Measurements from ENCODE around the gene ARHGAP18.

Gene ARHGAP18

DNA sequence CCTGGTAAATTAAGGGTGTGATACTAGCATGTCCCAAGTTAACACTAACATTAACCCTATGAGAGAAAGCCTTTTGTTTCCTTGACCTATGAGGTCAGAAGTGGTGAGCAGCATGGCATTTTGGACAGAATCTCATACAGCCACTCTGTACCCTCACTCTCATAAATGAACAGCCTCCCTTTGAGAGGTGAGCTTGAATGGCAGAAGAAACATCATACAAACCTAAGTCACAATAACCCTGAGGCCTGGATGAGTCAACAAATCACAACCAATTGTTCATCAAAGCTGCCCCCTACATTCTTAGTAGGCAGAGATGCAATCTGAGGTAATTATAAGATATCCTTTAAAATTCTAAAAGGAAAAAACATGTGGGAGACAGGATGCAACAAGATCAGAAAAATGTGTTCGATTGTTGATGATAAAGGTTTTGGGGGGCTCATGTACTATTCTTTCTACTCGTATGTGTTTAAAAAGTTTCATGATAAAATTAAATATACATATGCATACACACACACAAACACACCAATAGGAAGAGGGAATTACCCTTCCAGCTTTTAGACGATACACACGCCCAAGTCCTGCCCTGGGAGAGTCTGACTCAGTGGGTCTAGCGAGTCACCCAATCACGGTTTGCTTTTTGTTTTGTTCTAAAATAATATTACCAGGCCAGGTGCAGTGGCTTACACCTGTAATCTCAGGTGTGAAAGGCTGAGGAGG lies 117.3 kb downstream of the ARHGAP18 start:
- Histone ChIP-seq H3K9me3 (ENCODE audit: control insufficient read depth, insufficient read depth, low read depth, low read length) (no peaks in the 10 kb centered on the region), H3K4me1 (ENCODE audit: control insufficient read depth, insufficient read depth, low read length) (no peaks in the 10 kb centered on the region; the same call in 1 of the 2 replicates), H3K4me3 (ENCODE audit: low read depth, low read length) (no peak overlapping the region), H3K36me3 (ENCODE audit: control insufficient read depth in 2 of 2, insufficient read depth in 1 of 2, low read length in 2 of 2) (no peaks in the 10 kb centered on the region), H3K27ac (ENCODE audit: extremely low read depth, low read depth, low read length) (no peak overlapping the region)
- TF ChIP-seq YY2 (tag by site-specific recombination; IDR thresholded peaks at IDR 0.05) = no peak
- no peak for TF ChIP-seq ZNF23 (tag by site-specific recombination; IDR thresholded peaks at IDR 0.05; ENCODE audit: borderline replicate concordance)
- no peak for TF ChIP-seq ZNF16 (tag by site-specific recombination; IDR thresholded peaks at IDR 0.05; ENCODE audit: low read depth)
- TF ChIP-seq ZNF621 (tag by site-specific recombination; IDR thresholded peaks at IDR 0.05) = no peak
- TF ChIP-seq SCRT1 (tag by site-specific recombination; IDR thresholded peaks at IDR 0.05; ENCODE audit: borderline replicate concordance) = no peak
- no peak for TF ChIP-seq ZNF335 (tag by site-specific recombination; conservative IDR thresholded peaks at IDR 0.05)
- no peak for TF ChIP-seq ZNF362 (tag by site-specific recombination; IDR thresholded peaks at IDR 0.05)
- TF ChIP-seq ZNF24 (tag by site-specific recombination; IDR thresholded peaks at IDR 0.05) = no peak
- no peak for TF ChIP-seq SETDB1 (IDR thresholded peaks at IDR 0.05; ENCODE audit: insufficient read length, low read length)
- TF ChIP-seq ZNF280C (tag by site-specific recombination; IDR thresholded peaks at IDR 0.05) = no peak
- no peak for TF ChIP-seq ZNF169 (tag by site-specific recombination; IDR thresholded peaks at IDR 0.05)
- TF ChIP-seq KLF9 (tag by site-specific recombination; IDR thresholded peaks at IDR 0.05; ENCODE audit: low read depth) = no peak
- no peak for TF ChIP-seq KLF1 (tag by site-specific recombination; IDR thresholded peaks at IDR 0.05)
- TF ChIP-seq ZNF404 (tag by site-specific recombination; IDR thresholded peaks at IDR 0.05) = no peak
- CTCF ChIA-PET = interaction anchor here (1.4 kb wide), 1 partner anchor 95 kb away, joined by 3 read pairs; no protein-coding TSS in a partner anchor
- POLR2A ChIA-PET = no interaction called here

GRCh38 chr6:129590408-129591022 lies 119.5 kb downstream of the ARHGAP18 start:
- TF ChIP-seq ZNF670 (tag by site-specific recombination; IDR thresholded peaks at IDR 0.05; ENCODE audit: low read depth) (no peak), ZNF114 (tag by site-specific recombination; IDR thresholded peaks at IDR 0.05) (no peak), ZNF426 (tag by site-specific recombination; IDR thresholded peaks at IDR 0.05) (no peak), ZNF366 (tag by site-specific recombination; conservative IDR thresholded peaks at IDR 0.05) (no peak), ZNF792 (tag by site-specific recombination; IDR thresholded peaks at IDR 0.05) (no peak), ZFP69B (tag by site-specific recombination; IDR thresholded peaks at IDR 0.05) (no peak), ZNF354C (tag by site-specific recombination; IDR thresholded peaks at IDR 0.05; ENCODE audit: borderline replicate concordance, low read depth) (no peak), ZNF2 (tag by site-specific recombination; IDR thresholded peaks at IDR 0.05) (no peak), ZNF341 (tag by site-specific recombination; IDR thresholded peaks at IDR 0.05; ENCODE audit: low read depth) (no peak), ZNF645 (tag by site-specific recombination; IDR thresholded peaks at IDR 0.05) (no peak), ZNF16 (tag by site-specific recombination; IDR thresholded peaks at IDR 0.05; ENCODE audit: low read depth) (no peak), PRDM6 (tag by site-specific recombination; IDR thresholded peaks at IDR 0.05) (no peak), SCRT1 (tag by site-specific recombination; IDR thresholded peaks at IDR 0.05; ENCODE audit: borderline replicate concordance) (no peak), ZNF174 (tag by site-specific recombination; IDR thresholded peaks at IDR 0.05) (no peak)
- TF ChIP-seq, protein P1, sequence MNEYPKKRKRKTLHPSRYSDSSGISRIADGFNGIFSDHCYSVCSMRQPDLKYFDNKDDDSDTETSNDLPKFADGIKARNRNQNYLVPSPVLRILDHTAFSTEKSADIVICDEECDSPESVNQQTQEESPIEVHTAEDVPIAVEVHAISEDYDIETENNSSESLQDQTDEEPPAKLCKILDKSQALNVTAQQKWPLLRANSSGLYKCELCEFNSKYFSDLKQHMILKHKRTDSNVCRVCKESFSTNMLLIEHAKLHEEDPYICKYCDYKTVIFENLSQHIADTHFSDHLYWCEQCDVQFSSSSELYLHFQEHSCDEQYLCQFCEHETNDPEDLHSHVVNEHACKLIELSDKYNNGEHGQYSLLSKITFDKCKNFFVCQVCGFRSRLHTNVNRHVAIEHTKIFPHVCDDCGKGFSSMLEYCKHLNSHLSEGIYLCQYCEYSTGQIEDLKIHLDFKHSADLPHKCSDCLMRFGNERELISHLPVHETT (tag by site-specific recombination; IDR thresholded peaks at IDR 0.05) = no peak
- no peaks in the 10 kb centered on the region for H3K36me3 ChIP-seq (ENCODE audit: control insufficient read depth in 2 of 2, insufficient read depth in 1 of 2, low read length in 2 of 2)
- ChIA-PET CTCF (interaction anchor here (0.6 to 2.1 kb wide), 8 partner anchors 8 to 184 kb away, joined by 3 to 10 read pairs (median 5); no protein-coding TSS in a partner anchor), POLR2A (no interaction called here)
- no peaks in the 10 kb centered on the region for H3K9me3 ChIP-seq (ENCODE audit: control insufficient read depth, insufficient read depth, low read depth, low read length)
- no peaks in the 10 kb centered on the region for H3K4me1 ChIP-seq (ENCODE audit: control insufficient read depth, insufficient read depth, low read length)
- H3K27ac ChIP-seq (ENCODE audit: extremely low read depth, low read depth, low read length) = no peak overlapping the region
- H3K4me3 ChIP-seq (ENCODE audit: low read depth, low read length) = no peak overlapping the region
